ENCODE results near the gene ANGPT4.
"Not testable (repeated sequence)": the region's sequence is repeated elsewhere in the genome, so short reads cannot be mapped to it uniquely, and the experiment has no call there.

Gene ANGPT4

DNA sequence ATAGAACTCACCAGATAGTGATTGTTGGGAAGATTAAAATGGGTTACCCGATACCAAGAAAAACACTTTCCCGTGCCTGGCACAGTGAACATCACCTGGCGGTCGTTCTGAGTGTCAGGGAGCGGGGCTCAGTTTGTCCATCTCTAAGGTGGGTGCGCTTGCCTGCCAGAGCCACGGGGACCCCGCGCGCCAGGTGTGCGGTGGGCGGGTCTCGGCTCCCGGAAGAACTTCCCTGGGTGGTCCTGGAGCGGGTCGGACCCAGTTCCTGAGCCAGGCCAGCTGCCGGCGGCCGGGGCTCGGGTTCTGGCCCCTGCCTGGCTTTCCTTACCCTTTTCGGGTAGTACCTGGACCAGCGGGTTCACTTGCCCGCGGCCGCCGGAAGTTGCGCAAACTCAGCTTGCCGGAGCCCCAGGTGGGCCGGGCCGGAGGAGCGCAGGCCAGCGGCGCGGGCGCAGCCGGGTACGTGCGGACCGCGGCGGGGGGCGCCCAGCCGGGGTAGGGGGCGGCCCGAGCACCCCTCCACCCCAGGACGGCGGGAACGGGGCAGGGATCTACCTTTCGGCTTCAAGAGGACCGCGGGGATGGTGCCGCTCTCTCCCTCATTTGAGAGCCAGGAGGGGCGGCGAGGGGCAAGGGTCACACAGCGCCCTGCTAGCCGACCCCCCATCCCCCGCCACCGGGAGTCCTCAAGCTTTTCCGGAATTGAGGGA, 75.1 kb downstream of the ANGPT4 start:
- DNase-seq: peak; percentile 82

DNA sequence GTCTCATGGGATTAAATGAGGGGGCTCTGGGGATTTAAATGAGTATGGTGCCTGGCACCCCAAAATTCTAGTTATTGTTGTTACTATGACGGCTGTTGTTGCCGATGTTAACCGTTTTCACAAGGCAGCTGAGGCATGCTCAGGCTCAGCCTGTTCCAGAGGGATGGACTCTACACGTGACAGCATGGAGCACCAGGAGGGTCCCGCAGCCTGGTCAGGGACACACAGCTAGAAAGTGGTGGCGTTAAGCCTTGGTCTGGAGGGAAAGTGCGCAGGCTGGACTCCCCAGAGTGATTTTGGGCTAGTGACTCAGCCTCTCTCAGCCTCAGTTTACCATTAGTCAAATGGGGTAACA, 75.7 kb downstream of the ANGPT4 start:
- DNase-seq: no peak

DNA sequence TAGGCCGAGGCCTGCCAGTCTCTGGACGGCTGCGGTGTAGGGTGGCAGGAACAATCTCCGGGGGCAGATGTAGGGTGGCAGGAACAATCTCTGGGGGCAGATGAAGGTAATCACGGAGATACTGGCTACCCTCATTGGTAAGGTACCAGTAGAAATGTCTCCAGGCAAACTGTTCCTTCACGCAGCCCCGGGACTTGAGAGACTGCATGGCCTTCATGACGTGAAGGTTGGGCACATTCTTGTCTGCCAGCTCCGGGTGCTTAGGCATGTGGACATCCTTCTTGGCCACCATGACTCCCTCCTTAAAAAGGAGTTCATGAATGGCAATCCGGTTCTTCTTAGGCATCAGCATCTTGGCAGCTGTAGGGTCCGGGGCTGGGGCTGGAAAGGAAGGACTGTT, 76.5 kb downstream of the ANGPT4 start:
- no peak for DNase-seq

DNA sequence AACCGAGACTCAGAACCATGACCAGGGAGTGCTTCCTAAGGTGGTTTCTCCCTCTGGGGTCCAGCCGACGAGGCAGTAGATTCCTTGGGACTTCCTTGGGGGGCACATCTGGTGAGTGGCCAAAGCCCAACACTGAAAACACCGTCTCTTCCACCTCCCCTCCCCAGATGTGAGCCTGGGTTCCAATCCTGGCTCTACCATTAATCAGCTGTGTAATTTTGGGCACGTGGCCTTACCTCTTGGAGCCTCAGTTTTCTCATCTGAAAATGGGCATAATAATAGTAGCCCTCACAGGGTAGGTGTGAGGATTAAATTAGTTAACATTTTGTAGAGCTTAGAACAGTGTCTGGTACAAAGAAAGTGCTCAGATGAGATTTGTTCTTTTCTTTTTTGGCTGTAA, 77.1 kb downstream of the ANGPT4 start:
- no peak for DNase-seq

DNA sequence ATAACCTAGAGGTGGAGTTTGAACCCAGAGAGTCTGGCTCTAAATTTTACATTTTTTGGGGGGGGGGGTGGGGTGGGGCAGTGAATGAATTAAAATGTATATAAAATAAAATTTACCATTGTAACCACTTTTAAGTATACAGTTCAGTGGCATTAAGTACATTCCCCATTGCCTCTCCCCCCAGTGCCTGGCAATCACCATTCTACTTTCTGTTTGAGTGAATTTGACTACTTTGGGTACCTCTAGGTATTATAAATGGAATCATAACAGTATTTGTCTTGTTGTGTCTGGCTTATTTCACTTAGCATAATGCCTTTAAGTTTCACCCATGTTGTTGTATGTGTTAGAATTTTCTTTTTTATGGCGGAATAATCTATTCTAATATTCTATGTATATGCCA, 79.9 kb downstream of the ANGPT4 start:
- no peak for DNase-seq

DNA sequence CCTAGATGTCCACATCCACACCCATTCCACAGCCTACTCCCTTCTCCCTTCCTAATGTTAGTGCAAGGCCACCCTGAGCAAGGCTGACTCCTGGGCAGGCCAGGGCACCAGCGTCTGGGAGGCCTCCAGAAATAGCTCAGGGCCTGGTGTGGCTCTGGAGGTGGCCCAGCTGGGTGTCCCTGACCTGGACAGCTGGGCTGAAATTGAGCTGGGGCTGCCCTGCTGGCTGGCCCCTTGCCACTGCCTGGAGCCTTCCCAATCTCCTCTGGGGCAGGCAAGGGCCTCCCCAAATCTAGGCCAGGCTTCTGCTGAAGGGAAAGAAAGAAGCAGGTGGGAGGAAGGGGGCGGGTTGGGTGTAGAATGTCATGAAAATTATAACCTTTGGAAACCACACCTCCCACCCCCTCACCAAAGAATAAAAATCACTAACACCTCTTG, 80.5 kb downstream of the ANGPT4 start:
- DNase-seq: no peak

DNA sequence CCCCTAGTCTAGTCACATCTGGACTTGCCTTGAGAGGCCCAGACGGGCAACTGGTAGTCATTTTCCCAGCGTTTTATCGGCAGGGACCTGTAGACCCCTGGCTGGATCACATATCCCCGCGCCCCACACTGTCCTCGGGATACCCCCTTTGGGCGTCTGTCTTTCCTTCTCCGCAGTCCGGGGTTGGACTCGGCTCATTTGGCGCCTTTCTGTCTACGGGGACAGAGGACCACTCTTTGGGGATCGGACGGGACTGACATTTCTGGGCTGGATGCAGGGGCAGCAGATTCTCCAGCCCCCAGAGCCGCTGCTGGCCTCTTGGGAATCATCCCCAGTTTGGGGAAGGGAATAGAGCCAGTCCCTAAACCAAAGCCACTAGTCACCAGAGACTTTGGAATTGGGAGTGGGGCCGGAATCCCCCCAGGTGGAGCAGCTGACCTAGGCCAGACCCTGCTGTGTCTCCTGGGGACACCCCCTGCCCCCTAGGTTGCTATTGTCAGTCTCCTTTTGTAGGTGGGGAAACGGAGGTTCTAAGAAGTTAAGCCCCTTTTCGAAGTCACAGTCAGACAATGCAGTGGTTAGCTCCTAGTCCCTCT, 81.9 kb downstream of the ANGPT4 start:
- DNase-seq: no peak

DNA sequence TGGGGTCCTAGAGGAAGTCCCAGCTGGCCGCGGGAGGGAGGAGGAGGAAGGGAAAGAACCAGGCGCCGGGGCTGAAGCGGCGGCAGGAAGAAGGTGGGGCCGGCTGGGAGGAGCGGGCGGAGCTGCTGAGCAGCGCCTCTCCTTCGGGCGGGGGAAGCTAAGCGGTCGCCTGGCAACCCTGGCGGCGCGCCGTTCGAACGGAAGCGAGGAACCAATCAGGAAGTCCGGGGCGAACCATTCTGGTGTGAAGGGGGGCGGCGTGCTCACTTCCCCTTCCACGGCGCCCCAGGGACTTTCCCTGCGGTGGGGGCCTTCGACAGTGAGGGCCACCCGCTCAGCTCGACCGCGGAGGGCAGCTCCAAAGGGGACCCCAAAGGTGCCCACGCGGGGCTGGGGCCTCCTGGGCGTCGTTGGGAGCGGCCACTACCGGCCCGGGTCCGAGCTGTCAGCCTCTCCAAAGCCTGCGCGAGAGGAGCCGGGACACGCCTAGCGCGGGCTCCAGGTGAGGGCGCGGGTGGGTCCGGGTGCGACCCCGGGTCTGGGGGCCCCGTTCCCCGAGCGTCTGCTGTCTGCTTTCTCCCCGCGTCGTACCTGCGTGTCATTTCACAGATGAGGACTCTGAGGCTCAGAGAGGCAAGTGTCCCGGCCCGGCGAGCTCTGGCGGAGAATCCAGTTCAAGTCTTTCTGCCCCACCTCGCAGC, 82.5 kb downstream of the ANGPT4 start, which contains the start of gene FAM110A:
TSS of gene FAM110A (plus strand) at position 266 of the 701 bp plus-strand sequence. CDS start 11,090 bp downstream, outside the sequence.
- peak; percentile 98 for DNase-seq

DNA sequence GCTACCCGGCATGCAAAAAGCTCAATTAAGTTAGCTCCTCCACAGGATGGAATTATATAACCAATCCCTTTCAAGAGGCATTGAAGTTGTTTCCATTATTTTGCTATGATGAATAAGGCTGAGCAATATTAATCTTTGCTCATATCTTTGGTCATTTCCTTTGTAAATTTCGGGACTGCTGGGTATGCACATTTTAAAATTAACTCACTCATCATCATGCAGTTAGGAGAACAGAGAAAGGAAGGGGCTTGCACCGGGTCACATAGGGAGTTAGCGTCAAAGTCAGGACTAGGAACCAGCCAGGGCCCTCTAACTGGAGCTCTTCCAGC, 83.0 kb downstream of the ANGPT4 start:
- DNase-seq: no peak

DNA sequence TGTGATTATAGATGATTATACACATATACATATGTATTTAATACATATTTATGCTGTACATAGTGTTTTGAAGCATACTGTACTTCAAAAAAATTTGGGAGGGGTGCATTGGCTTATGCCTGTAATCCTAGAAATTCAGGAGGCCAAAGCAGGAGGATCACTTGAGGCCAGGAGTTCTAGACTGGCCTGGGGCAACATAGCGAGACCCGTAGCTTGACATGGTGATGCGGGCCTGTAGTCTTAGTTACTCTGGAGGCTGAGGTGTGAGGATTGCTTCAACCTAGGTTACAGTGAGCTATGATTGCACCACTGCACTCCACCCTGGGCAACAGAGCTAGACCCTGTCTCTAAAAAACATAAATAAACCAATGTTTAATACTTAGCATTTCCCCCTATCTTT, 84.2 kb downstream of the ANGPT4 start:
- no peak for DNase-seq

DNA sequence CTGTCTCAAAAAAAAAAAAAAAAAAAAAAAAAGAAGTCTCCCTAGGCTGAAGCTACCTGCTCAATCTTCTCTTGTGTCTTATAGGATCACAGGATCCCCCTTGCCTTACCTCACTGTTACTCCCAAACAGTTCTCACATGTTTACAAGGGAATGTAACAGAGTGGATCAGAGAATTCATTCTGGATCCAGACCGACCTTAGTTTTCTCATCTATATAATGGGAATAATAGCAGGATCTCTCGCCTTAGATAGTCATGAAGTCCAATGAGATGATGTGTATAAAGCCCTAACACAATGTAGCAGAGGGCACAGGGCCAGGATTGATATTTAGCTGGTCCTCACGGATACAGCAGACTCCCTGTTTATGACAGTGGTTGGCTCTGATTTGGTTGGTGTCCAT, 84.9 kb downstream of the ANGPT4 start:
- DNase-seq: no peak

DNA sequence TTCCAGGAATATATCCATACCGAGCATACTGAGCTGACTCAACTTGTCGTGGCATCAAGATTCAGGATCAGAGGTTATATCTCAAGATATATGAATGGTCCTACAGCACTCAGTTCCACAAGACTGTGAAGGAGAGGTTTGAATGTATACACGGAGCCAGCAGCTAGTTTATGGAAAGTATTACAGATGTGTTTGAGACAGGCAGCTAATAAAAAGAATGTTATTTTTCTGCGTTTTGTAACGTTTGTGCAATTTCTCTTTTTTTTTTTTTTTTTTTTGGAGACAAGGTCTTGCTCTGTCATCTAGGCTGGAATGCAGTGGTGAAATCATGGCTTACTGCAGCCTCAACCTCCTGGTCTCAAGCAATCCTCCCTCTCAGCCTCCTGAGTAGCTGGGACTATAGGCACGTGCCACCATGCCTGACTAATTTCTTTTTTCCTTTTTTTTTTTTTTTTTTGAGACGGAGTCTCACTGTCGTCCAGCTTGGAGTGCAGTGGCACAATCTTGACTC, 86.1 kb downstream of the ANGPT4 start:
- DNase-seq: no peak

DNA sequence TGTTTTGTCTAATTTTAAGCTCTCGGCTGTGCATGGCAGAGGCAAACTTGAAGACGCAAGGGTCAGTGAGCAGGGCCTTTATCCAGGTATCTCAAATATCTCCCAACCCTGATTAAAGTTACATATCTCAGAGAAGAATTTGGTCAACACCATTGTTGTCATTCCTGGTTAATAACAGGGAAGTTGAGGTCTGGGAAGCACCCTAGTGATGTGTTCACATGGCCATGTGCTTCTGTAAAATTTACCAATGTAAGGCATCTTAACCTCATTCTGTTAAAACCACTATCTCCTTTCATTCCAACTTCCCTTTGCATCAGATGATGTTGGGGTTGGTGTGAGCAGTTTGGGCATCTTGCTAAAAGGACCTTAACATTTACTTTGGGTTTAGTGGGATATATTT, 86.6 kb downstream of the ANGPT4 start:
- no peak for DNase-seq

DNA sequence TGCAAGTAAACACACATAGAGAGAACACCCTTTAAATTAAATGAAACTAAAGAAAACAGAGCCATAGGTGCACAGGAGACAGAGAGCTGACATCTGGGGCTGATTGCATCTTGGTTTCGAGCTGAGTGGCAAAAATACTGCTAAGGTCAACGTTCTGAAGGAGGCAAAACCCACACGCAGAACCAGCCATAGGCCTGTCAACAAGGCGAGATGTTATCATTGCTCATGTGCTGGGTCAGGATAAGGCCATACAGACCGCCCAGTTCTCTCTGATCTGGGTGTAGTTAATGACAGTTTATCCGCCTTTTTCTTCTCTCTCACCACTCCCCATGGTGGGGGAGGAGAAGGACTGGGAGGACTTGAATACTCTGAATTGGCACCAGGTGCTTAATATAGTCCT, 87.1 kb downstream of the ANGPT4 start:
- DNase-seq: no peak

DNA sequence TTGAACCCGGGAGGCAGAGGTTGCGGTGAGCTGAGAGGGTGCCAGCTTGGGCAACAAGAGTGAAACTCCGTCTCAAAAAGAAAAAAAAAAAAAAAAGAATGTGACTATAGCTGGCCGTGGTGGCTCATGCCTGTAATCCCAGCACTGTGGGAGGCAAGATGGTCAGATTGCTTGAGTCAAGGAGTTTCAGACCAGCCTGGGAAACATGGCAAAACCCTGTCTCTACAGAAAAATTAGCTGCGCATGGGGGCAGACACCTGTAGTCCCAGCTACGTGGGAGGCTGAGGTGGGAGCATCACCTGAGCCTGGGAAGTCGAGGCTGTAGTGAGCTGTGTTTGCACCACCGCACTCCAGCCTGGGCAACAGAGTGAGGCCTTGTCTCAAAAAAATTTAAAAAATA, 88.2 kb downstream of the ANGPT4 start:
- DNase-seq: not testable (repeated sequence)

DNA sequence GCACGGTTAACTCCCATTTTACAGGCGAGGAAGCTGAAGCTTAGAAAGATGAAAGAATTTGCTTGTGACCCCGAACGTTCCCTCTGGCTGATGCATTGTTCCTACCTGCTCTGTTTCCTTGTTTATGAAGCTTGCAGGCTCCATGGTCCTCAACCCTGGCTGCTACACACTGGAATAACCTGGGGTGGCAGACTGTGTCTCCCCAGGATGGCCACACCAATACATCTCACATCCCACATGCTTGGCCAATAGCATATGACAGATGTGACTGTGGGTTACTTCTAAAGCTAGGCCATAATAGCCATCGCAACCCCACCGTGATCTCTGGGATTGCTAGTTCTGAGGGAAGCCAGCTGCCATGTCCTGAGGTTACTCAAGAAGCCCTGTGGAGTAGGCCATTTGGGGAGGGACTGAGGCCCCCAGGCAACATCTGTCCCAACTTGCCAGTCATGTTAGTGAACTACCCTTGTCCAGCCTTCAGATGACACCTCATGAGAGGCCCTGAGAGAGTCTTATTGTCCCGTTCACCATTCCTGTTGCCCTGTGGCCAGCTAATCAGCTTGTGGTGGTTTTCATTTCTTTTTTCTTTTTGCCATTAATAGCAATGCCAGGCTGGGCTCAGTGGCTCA, 89.3 kb downstream of the ANGPT4 start:
- DNase-seq: no peak

DNA sequence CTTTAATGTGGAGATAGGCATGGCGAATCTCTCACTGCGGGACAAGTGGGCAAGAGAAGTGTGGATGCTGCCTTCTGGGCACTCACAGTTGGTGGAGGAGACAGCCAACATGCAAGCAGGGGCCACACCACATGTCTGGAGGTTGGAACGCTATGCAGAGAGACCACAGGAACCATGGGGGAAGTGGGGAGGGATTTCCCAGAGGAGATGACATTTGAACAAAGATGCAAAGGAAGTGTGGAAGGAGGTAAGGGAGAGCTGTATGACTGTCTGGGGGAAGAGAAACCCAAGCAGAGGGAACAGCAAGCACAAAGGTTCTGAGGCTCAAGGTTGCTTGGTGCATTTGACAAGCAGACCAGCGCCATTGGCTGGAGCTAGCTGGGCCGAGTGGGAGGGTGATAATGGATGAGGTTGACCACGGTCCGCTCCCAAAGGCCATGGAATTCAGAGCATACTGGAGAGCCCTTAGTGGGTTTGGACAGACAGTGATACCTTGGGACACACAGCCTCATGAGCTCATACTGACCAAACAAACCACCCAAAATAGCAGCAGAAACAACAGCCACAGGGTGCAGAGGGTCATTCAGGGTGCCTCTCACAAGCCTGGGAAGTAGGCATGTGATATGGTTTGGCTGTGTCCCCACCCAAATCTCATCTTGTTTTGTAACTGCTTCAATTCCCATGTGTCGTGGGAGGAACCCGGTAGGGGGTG, 90.3 kb downstream of the ANGPT4 start:
- no peak for DNase-seq

DNA sequence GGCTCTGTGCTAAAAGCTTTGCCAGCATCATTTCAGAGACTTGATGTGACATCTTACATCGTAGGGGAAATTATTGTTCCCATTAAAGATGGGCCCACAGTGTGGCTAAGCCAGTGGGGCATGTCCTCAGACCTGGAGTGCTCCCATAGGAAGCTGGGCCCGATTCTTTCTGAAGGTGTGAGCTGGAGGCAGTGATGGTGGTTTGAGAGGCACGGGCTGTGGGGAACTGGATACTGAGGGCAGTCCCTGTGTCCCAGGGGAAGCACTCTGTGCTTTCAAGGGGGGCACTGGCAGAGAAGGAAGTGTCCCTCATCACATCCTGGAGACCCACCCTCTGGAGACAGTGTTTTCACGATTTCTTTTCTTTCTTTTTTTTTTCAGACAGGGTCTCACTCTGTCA, 91.2 kb downstream of the ANGPT4 start:
- DNase-seq: no peak

DNA sequence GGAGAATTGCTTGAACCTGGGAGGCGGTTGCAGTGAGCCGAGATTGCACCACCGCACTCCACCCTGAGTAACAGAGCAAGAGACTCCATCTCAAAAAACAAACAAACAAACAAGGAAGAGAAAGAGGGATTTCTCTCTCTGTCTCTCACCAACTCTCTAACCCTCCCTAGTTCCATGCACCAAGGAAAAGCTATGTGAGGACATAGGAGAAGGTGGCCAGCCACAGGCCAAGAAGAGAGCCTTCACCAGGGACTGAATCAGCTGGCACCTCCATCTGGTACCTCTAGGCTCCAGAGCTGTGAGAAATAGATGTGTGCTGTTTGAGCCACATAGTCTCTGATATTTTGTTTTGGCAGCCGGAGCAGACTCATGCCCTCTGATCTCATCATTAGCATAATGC, 91.6 kb downstream of the ANGPT4 start:
- DNase-seq: no peak

DNA sequence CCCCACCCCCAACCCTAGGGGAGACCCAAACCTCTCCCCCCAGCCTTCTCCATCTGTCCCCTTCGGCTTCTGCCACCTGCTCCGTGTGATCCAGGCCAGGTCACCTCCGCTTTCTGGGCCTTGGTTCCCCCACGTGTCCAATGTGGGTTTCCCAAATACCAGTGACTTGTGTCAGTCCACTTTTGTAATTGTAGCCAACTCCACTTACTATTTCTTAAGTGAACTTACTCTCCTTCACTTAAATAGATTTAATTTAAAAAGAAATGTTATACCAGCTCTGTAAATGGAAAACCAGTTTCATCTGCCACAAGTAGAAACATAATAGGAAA, 92.6 kb downstream of the ANGPT4 start:
- DNase-seq: no peak

DNA sequence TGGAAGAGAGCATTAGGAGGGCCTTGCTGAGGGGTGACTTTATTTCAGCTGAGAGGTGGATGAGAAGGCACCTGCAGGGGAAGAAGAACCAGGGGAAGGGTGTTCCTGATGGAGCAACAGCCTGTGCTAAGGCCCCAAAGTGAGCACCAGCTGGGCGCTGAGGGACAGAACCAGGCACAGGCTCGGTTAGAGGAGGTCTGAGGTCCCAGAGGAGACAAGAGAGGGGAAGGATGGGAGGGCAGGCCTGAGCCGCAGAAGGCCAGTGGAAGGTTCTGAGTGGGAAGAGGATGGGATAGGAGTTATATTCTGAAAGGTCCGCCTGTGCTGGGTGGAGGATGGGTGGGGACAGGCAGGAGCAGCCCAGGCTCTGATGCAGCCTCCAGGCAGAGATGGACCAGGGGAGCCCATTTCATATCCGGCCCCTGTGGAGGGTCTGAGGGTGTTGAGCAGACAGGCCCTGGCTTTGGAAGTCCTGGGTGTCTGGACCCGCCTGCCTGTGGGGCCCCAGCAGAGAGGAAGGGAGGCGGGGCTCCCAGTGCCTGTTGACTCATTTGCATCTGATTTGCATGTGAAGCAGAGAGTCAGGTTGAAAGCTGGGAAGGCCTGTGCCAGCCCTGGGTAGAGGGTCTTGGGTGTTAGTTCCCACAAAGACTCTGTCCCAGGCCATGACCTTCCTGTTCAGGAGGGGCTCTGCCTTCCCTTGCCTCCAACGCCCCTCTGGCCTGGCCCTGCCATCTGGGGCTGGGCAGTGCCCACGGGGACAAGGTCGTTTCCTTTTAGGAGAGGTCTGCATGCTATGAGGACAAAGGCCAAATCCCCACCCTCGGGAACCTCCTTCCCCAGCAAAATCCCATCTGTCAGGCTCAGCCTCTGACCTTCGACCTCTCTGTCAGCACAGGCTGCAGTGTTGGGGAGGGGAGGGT, 93.2 kb downstream of the ANGPT4 start:
- DNase-seq: no peak

DNA sequence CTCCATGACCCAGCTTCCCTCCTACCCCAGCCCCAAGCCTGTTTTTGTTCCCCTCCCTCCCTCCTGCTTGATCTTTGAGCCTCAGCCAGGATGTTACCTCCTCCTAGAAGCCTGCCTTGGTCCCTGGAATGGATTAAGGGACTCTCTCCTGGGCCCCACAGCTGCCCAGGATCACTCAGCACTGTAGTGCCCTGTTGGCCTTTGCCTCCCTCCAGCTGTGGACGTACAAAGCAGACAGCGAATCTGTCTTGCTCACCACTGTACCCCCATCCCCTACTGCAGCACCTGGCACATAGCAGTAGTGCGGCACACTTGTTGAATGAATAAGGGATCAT, 94.4 kb downstream of the ANGPT4 start:
- no peak for DNase-seq
